Measurements from ENCODE around the gene SMIM32. TPM values are rescaled to one million over a fixed set of nuclear protein-coding genes. Genes with fewer than 3 reads are reported as not detected.

SMIM32 gene
- total RNA-seq, 1 experiment from 2014 or later: 0.37 TPM

GRCh38 chr5:136203303-136203922 is 10.5 kb upstream of the SMIM32 start:
- peaks cover 8% of the 10 kb centered on the region; the same call in 1 of the 2 replicates for H3K9me3 Mint-ChIP-seq
- no peak for DNase-seq (ENCODE audit: low spot score)
- no peak overlapping the region for H3K27ac Mint-ChIP-seq
- ATAC-seq: peak; percentile 2; the same call in 1 of the 2 replicates
- H3K4me3 Mint-ChIP-seq: peak overlapping the region; percentile 57
- peaks cover 100% of the 10 kb centered on the region for H3K27me3 Mint-ChIP-seq (ENCODE audit: low read depth)
- peaks cover 5% of the 10 kb centered on the region; the same call in 1 of the 2 replicates for H3K36me3 Mint-ChIP-seq
- POLR2A ChIA-PET: no interaction called here
- TF ChIP-seq ZNF281 (CRISPR knock-in tag; IDR thresholded peaks at IDR 0.05): no peak
- no peak for TF ChIP-seq ATF2 (CRISPR knock-in tag; IDR thresholded peaks at IDR 0.05; ENCODE audit: borderline replicate concordance, low read depth)
- peak; percentile 92 for TF ChIP-seq HMGA2 (CRISPR knock-in tag; IDR thresholded peaks at IDR 0.05)
- CTCF ChIA-PET: interaction anchor here (0.7 to 1.5 kb wide), 6 partner anchors 8 to 637 kb away, joined by 3 to 11 read pairs (median 3); no protein-coding TSS in a partner anchor
- peaks cover 31% of the 10 kb centered on the region for H3K4me1 Mint-ChIP-seq

GRCh38 chr5:136202469-136203205 is 9.7 kb upstream of the SMIM32 start:
- CTCF ChIA-PET: interaction anchor here (0.7 to 1.5 kb wide), 6 partner anchors 9 to 636 kb away, joined by 3 to 11 read pairs (median 3); no protein-coding TSS in a partner anchor
- H3K27me3 Mint-ChIP-seq (ENCODE audit: low read depth): peaks cover 100% of the 10 kb centered on the region

More at GRCh38 chr5:136202469-136203205, 9.7 kb upstream of the SMIM32 start:
- no peak overlapping the region for H3K27ac Mint-ChIP-seq
- peak; percentile 73 for DNase-seq (ENCODE audit: low spot score)
- peak overlapping the region; percentile 56 for H3K4me3 Mint-ChIP-seq
- peak; percentile 97 for ATAC-seq
- POLR2A ChIA-PET: no interaction called here
- TF ChIP-seq NR3C1 (CRISPR knock-in tag; conservative IDR thresholded peaks at IDR 0.05; ENCODE audit: low read depth): no peak
- TF ChIP-seq NFYB (CRISPR knock-in tag; conservative IDR thresholded peaks at IDR 0.05; ENCODE audit: low read depth): no peak
- TF ChIP-seq IRF2 (CRISPR knock-in tag; IDR thresholded peaks at IDR 0.05; ENCODE audit: borderline replicate concordance, low read depth): no peak
- 0 out of 2 replicates have a peak, but pooled peaks have one; percentile 45 for TF ChIP-seq SP1 (CRISPR knock-in tag; conservative IDR thresholded peaks at IDR 0.05)
- no peak for TF ChIP-seq ZNF121 (CRISPR knock-in tag; IDR thresholded peaks at IDR 0.05)
- TF ChIP-seq ZNF219 (CRISPR knock-in tag; IDR thresholded peaks at IDR 0.05; ENCODE audit: borderline replicate concordance): no peak
- TF ChIP-seq USF2 (CRISPR knock-in tag; IDR thresholded peaks at IDR 0.05): no peak
- no peak for TF ChIP-seq STAT6 (CRISPR knock-in tag; conservative IDR thresholded peaks at IDR 0.05; ENCODE audit: low read depth)
- no peak for TF ChIP-seq ZMAT4 (CRISPR knock-in tag; IDR thresholded peaks at IDR 0.05)
- no peak for TF ChIP-seq GRHL2 (CRISPR knock-in tag; IDR thresholded peaks at IDR 0.05; ENCODE audit: insufficient replicate concordance, severe bottlenecking)
- no peak for TF ChIP-seq CDX4 (CRISPR knock-in tag; IDR thresholded peaks at IDR 0.05; ENCODE audit: borderline replicate concordance)
- peak; percentile 30; the same call in 1 of the 2 replicates for TF ChIP-seq ZNF423 (CRISPR knock-in tag; IDR thresholded peaks at IDR 0.05)
- peak; percentile 60; the same call in 1 of the 2 replicates for TF ChIP-seq CREM (CRISPR knock-in tag; IDR thresholded peaks at IDR 0.05)
- no peak for TF ChIP-seq MYBL2 (CRISPR knock-in tag; IDR thresholded peaks at IDR 0.05)
- H3K36me3 Mint-ChIP-seq: peaks cover 5% of the 10 kb centered on the region; the same call in 1 of the 2 replicates
- H3K9me3 Mint-ChIP-seq: peaks cover 8% of the 10 kb centered on the region; the same call in 1 of the 2 replicates
- H3K4me1 Mint-ChIP-seq: peaks cover 31% of the 10 kb centered on the region
